ENCODE results near the gene EML6.

GRCh38 chr2:54709336-54709809 lies 14.1 kb upstream of the EML6 start:
- TF ChIP-seq CTCF (conservative IDR thresholded peaks at IDR 0.05; ENCODE audit: low read depth in 2 of 2) (no peak), POLR2AphosphoS5 (IDR thresholded peaks at IDR 0.05; ENCODE audit: low read depth) (no peak), EZH2 (IDR thresholded peaks at IDR 0.05; ENCODE audit: low read depth, unreplicated experiment) (no peak), EZH2phosphoT487 (IDR thresholded peaks at IDR 0.05; ENCODE audit: unreplicated experiment) (no peak), CREB1 (CRISPR knock-in tag; IDR thresholded peaks at IDR 0.05; ENCODE audit: low read depth) (no peak), REST (IDR thresholded peaks at IDR 0.05; ENCODE audit: unreplicated experiment) (no peak), JUNB (IDR thresholded peaks at IDR 0.05; ENCODE audit: unreplicated experiment) (no peak), ETS1 (IDR thresholded peaks at IDR 0.05) (no peak)

Data from GM23338 (cell line).